H1 (cell line): ENCODE results near the gene PAAF1.

ENCODE experiments used
- CEBPB ChIP-seq: IDR thresholded peaks from 2 replicates; pipeline ENCODE4 v1.6.1; 2012; ENCODE audit warnings: low read depth, low read length
- CHD1 ChIP-seq: IDR thresholded peaks from 2 replicates; pipeline ENCODE4 v1.6.1; 2012; ENCODE audit warnings: low read depth, low read length, improper control_type of control experiment
- CHD2 ChIP-seq: IDR thresholded peaks from 2 replicates; pipeline ENCODE4 v1.6.1; 2012; ENCODE audit warnings: low read length, improper control_type of control experiment
- CREB1 ChIP-seq: IDR thresholded peaks from 2 replicates; pipeline ENCODE4 v1.6.1; 2012; ENCODE audit warnings: inconsistent platforms
- CTCF ChIP-seq, 3 experiments: IDR thresholded peaks; 1 replicate in 2 of 3; 2 replicates in 1 of 3; pipeline versions ENCODE4 v1.5.1 to v1.6.1; 2011; ENCODE audit warnings: low read length in 3 of 3, mild to moderate bottlenecking in 3 of 3, inconsistent platforms in 2 of 3, low read depth in 1 of 3, moderate library complexity in 1 of 3; ENCODE audit not compliant: insufficient read depth in 1 of 3; ENCODE audit errors: control extremely low read depth in 1 of 3
- POLR2AphosphoS5 ChIP-seq: IDR thresholded peaks from 2 replicates; pipeline ENCODE4 v1.6.1; 2011; ENCODE audit warnings: low read depth, low read length
- TBP ChIP-seq: IDR thresholded peaks from 2 replicates; pipeline ENCODE4 v1.6.1; 2011; ENCODE audit warnings: low read depth, low read length, improper control_type of control experiment

DNA sequence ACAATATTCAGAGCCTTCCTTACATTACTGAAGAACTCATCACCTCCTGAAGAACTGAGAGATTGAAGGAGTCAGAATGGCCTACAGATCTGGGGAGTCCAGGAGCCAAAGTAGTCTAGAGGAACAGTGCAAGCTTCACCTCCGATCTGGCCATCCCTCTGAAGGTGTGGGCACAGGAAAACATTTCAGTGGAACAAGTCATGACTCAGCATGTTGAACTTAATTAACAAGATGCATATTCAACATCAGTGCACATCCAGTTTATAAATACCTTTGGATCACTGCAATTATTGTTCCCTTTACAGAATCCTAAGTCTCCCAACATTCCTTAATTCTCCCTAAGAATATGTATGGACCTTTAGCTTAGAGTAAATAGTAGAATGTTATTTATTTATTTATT lies 25.5 kb downstream of the PAAF1 start:
- TF ChIP-seq CHD1 (no peak), TBP (no peak), CTCF (IDR thresholded peaks at IDR 0.05; ENCODE audit: control extremely low read depth in 1 of 3, insufficient read depth in 1 of 3, low read depth in 1 of 3, low read length in 3 of 3) (no peak), CHD2 (no peak), POLR2AphosphoS5 (no peak), CEBPB (no peak), CREB1 (no peak)
